ENCODE data around the gene USO1. TPM values are rescaled to one million over a fixed set of nuclear protein-coding genes. Genes with fewer than 3 reads are reported as not detected.

USO1 gene
- total RNA-seq, 1 donor from 2014 or later = 64.2 TPM

Other genes with a start within 250 kb of the USO1 start
- 30.2 TPM for gene RCHY1, start 210.2 kb upstream of the USO1 start, total RNA-seq
- 23.5 TPM for gene THAP6, start 210.1 kb upstream of the USO1 start, total RNA-seq
- not detected for gene ODAPH, start 168.5 kb upstream of the USO1 start, total RNA-seq
- 20.6 TPM for gene CDKL2, start 94.0 kb upstream of the USO1 start, total RNA-seq
- gene G3BP2, start 51.2 kb upstream of the USO1 start, total RNA-seq = 102 TPM
- not detected for gene PPEF2, start 177.9 kb downstream of the USO1 start, total RNA-seq
- 24.1 TPM for gene NAAA, start 216.4 kb downstream of the USO1 start, total RNA-seq